ENCODE measurements around the gene ZSCAN31. TPM values are rescaled to one million over a fixed set of nuclear protein-coding genes. Genes with fewer than 3 reads are reported as not detected.

The ZSCAN31 gene
- total and polyA plus RNA-seq, 2 donors (not counting 3 experiments of a cell fraction or from before 2014, with no cell fraction given): 12.9 to 23.0 TPM

- Histone ChIP-seq H3K9ac (replicated peaks; ENCODE audit: extremely low read depth, insufficient read depth, low read length) (no peak overlapping the region), H3K36me3 (ENCODE audit: control insufficient read depth in 2 of 2, extremely low read depth in 1 of 2, insufficient read depth in 2 of 2, low read length in 2 of 2) (no peaks in the 10 kb centered on the region), H3K4me2 (ENCODE audit: insufficient read depth, low read length) (no peak overlapping the region), H3K27ac (ENCODE audit: insufficient read depth, low read depth, low read length) (no peak overlapping the region), H2AFZ (ENCODE audit: low read depth, low read length) (no peak overlapping the region), H3K4me1 (ENCODE audit: control insufficient read depth, extremely low read depth, insufficient read depth, low read length) (no peaks in the 10 kb centered on the region), H4K20me1 (replicated peaks; ENCODE audit: control insufficient read depth, extremely low read depth, insufficient read depth, low read length) (no peaks in the 10 kb centered on the region), H3K27me3 (ENCODE audit: control insufficient read depth in 2 of 2, insufficient read depth in 2 of 2, low read length in 2 of 2) (no peaks in the 10 kb centered on the region), H3K9me1 (replicated peaks; ENCODE audit: control insufficient read depth, extremely low read depth, insufficient read depth, low read length) (no peaks in the 10 kb centered on the region), H3K79me2 (ENCODE audit: control insufficient read depth, insufficient read depth, low read length) (no peaks in the 10 kb centered on the region), H3K9me3 (replicated peaks; ENCODE audit: control insufficient read depth, insufficient read depth, low read length) (no peaks in the 10 kb centered on the region), H3K4me3 (replicated peaks in 1 of 3; ENCODE audit: insufficient read depth in 1 of 3, low read depth in 1 of 3, low read length in 3 of 3) (no peak overlapping the region)
- intact Hi-C loops (cut with micrococcal nuclease) (no loop called here), dilution Hi-C loops (cut with MboI; ENCODE audit: extremely low pct_ligation_motif_present, low sequenced_read_pairs) (no loop called here)
- TF ChIP-seq MYC (IDR thresholded peaks at IDR 0.05; ENCODE audit: low read depth, low read length) (no peak), JUN (IDR thresholded peaks at IDR 0.05; ENCODE audit: borderline replicate concordance, insufficient read depth, insufficient read length, low read depth) (no peak), EZH2 (IDR thresholded peaks at IDR 0.05; ENCODE audit: borderline replicate concordance, low read depth, low read length, severe bottlenecking) (no peak), POLR2AphosphoS5 (IDR thresholded peaks at IDR 0.05; ENCODE audit: insufficient read depth, low read depth, low read length) (no peak), MAX (IDR thresholded peaks at IDR 0.05; ENCODE audit: insufficient read depth, insufficient read length) (no peak), FOS (IDR thresholded peaks at IDR 0.05; ENCODE audit: borderline replicate concordance, insufficient read depth, low read length) (no peak), GATA2 (IDR thresholded peaks at IDR 0.05; ENCODE audit: insufficient read depth, insufficient read length, low read depth, low read length) (no peak), POLR2A (IDR thresholded peaks at IDR 0.05; ENCODE audit: low read depth, low read length) (no peak)
- TF ChIP-seq, protein P1, sequence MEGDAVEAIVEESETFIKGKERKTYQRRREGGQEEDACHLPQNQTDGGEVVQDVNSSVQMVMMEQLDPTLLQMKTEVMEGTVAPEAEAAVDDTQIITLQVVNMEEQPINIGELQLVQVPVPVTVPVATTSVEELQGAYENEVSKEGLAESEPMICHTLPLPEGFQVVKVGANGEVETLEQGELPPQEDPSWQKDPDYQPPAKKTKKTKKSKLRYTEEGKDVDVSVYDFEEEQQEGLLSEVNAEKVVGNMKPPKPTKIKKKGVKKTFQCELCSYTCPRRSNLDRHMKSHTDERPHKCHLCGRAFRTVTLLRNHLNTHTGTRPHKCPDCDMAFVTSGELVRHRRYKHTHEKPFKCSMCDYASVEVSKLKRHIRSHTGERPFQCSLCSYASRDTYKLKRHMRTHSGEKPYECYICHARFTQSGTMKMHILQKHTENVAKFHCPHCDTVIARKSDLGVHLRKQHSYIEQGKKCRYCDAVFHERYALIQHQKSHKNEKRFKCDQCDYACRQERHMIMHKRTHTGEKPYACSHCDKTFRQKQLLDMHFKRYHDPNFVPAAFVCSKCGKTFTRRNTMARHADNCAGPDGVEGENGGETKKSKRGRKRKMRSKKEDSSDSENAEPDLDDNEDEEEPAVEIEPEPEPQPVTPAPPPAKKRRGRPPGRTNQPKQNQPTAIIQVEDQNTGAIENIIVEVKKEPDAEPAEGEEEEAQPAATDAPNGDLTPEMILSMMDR (IDR thresholded peaks at IDR 0.05; ENCODE audit: extremely low read depth in 1 of 2, insufficient read depth in 1 of 2, low read depth in 1 of 2, low read length in 2 of 2): no peak
- ChIA-PET POLR2A (no interaction called here), CTCF (interaction anchor here (1.9 to 2.3 kb wide), 2 partner anchors 12 to 15 kb away, joined by 4 to 12 read pairs; no protein-coding TSS in a partner anchor)
- no TSS peak for BruUV-seq (replicated peaks)
- DNase-seq (ENCODE audit: low read depth, low spot score): no peak
- no peak for FAIRE-seq
These were observed 35.3 kb upstream of the ZSCAN31 start for GRCh38 chr6:28371280-28371679.
